Left ventricle myocardium inferior (tissue), 1 donor: Measurements from ENCODE around the gene FKBP14. TPM values are rescaled to one million over a fixed set of nuclear protein-coding genes. Genes with fewer than 3 reads are reported as not detected.

Experiments
- DNase-seq: peaks from one replicate; pipeline ENCODE4 v3.0.0-alpha.2; 2020
- H3K27ac ChIP-seq: fragments of 200-600 bp; replicated peaks from 2 replicates; pipeline ENCODE4 v1.8.0; 2021
- H3K27me3 ChIP-seq: fragments of 200-600 bp; 2 replicates; pipeline ENCODE4 v1.8.0; 2021; ENCODE audit warnings: low read depth
- H3K36me3 ChIP-seq: fragments of 200-600 bp; 2 replicates; pipeline ENCODE4 v1.8.0; 2021
- H3K4me1 ChIP-seq: fragments of 200-600 bp; 2 replicates; pipeline ENCODE4 v1.8.0; 2021
- H3K4me3 ChIP-seq: fragments of 200-600 bp; 2 replicates; pipeline ENCODE4 v1.8.0; 2021; ENCODE audit warnings: mild to moderate bottlenecking, moderate library complexity
- H3K9me3 ChIP-seq: fragments of 200-600 bp; replicated peaks from 2 replicates; pipeline ENCODE4 v1.8.0; 2021
- CTCF ChIP-seq: fragments of 200-600 bp; IDR thresholded peaks from 2 replicates; pipeline ENCODE4 v1.8.0; 2021; ENCODE audit warnings: antibody characterized with exemption, mild to moderate bottlenecking, borderline replicate concordance
- intact Hi-C: fragments of 100-400 bp; cut with micrococcal nuclease; formaldehyde crosslinking; loops from one replicate; pipeline ENCODE4 v1.11.0; 2022
- total RNA-seq: library from RNA; stranded (reverse); fragmentation: NEBNext Ultra II Directional; extraction: Animal tissue kit (Norgen Biotek cat#: 25700); gene quantifications from one replicate; pipeline ENCODE4 v1.2.1, GENCODE V29; 2021
- donor health status: DM: no; HTN: yes; CAD: no; lungs with severe emphysema.

Gene FKBP14
- total RNA-seq, 1 donor from 2014 or later = 12.0 TPM

GRCh38 chr7:30027740-30028215 lies 1.3 kb upstream of the FKBP14 start:
- intact Hi-C loops = no loop called here
- no peak for DNase-seq
- H3K27me3 ChIP-seq = no peaks in the 10 kb centered on the region
- peaks cover 66% of the 10 kb centered on the region for H3K4me1 ChIP-seq
- no peaks in the 10 kb centered on the region for H3K36me3 ChIP-seq
- no peaks in the 10 kb centered on the region for H3K9me3 ChIP-seq
- peak overlapping the region; percentile 95 for H3K4me3 ChIP-seq
- no peak for TF ChIP-seq CTCF
- peak overlapping the region; percentile 94 for H3K27ac ChIP-seq

- TF ChIP-seq CTCF = no peak
- intact Hi-C loops = no loop called here
Observed at GRCh38 chr7:30027065-30027456, 559 bp upstream of the FKBP14 start.

GRCh38 chr7:30023524-30023923 lies 3.0 kb downstream of the FKBP14 start:
- TF ChIP-seq CTCF = no peak
- DNase-seq = no peak
- Histone ChIP-seq H3K27me3 (no peaks in the 10 kb centered on the region), H3K36me3 (peaks cover 4% of the 10 kb centered on the region), H3K9me3 (no peaks in the 10 kb centered on the region), H3K4me1 (peaks cover 37% of the 10 kb centered on the region), H3K27ac (no peak overlapping the region), H3K4me3 (no peak overlapping the region)
- intact Hi-C loops = no loop called here

More at GRCh38 chr7:30027065-30027456, 559 bp upstream of the FKBP14 start:
- DNase-seq = no peak
- no peaks in the 10 kb centered on the region for H3K36me3 ChIP-seq
- no peaks in the 10 kb centered on the region for H3K9me3 ChIP-seq
- H3K4me1 ChIP-seq = peaks cover 59% of the 10 kb centered on the region
- H3K4me3 ChIP-seq = peak overlapping the region; percentile 95
- peak overlapping the region; percentile 94 for H3K27ac ChIP-seq
- no peaks in the 10 kb centered on the region for H3K27me3 ChIP-seq

- intact Hi-C loops = no loop called here
- H3K27ac ChIP-seq = no peak overlapping the region
- no peaks in the 10 kb centered on the region for H3K9me3 ChIP-seq
- DNase-seq = no peak
- peaks cover 9% of the 10 kb centered on the region for H3K36me3 ChIP-seq
- H3K4me1 ChIP-seq = peaks cover 33% of the 10 kb centered on the region
- H3K4me3 ChIP-seq = no peak overlapping the region
- H3K27me3 ChIP-seq = no peaks in the 10 kb centered on the region
- no peak for TF ChIP-seq CTCF
Observed at GRCh38 chr7:30022991-30023390, 3.5 kb downstream of the FKBP14 start.

GRCh38 chr7:30020535-30020934 lies 6.0 kb downstream of the FKBP14 start:
- no peak overlapping the region for H3K27ac ChIP-seq
- no peak for TF ChIP-seq CTCF
- H3K27me3 ChIP-seq = no peaks in the 10 kb centered on the region
- H3K4me3 ChIP-seq = no peak overlapping the region
- DNase-seq = no peak
- H3K36me3 ChIP-seq = peaks cover 27% of the 10 kb centered on the region
- intact Hi-C loops = no loop called here
- no peaks in the 10 kb centered on the region for H3K9me3 ChIP-seq
- H3K4me1 ChIP-seq = peaks cover 12% of the 10 kb centered on the region
